Ishikawa (cell line): ENCODE data around the gene STXBP1.

ENCODE experiments used
- CEBPB ChIP-seq: IDR thresholded peaks from 2 replicates; pipeline ENCODE4 v1.6.1; 2012
- EGR1 ChIP-seq: IDR thresholded peaks from 2 replicates; pipeline ENCODE4 v1.6.1; 2012
- EP300 ChIP-seq: IDR thresholded peaks from 2 replicates; pipeline ENCODE4 v1.6.1; 2012; ENCODE audit warnings: borderline replicate concordance
- RAD21 ChIP-seq: IDR thresholded peaks from 2 replicates; pipeline ENCODE4 v1.6.1; 2012; ENCODE audit warnings: low read depth
- TF ChIP-seq, protein P1 (sequence below): IDR thresholded peaks from 2 replicates; pipeline ENCODE4 v1.6.1; 2012; ENCODE audit warnings: low read depth, mild to moderate bottlenecking
- TF ChIP-seq, protein P2 (sequence below): IDR thresholded peaks from 2 replicates; pipeline ENCODE4 v1.6.1; 2012
- TF ChIP-seq, protein P3 (sequence below): IDR thresholded peaks from 2 replicates; pipeline ENCODE4 v1.6.1; 2012

DNA sequence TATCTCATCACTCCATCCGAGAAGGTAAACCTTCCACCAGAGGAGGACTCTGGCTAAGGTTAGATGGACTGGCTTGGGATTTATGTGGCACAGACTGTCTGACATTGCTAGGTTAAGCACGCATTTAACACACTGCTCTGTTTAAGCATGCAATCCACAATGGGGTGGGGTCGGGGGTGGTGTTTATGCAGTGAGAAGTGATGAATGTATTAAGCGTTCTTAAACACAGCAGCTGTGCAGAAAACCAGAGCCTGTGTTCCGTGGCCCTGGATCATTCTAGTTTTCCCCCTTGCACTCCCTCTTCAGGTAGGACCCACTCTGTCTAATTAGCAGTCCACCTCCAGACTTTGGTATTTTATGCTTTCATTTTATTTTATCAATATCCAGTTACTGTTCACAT is 46.4 kb downstream of the STXBP1 start:
- TF ChIP-seq EGR1 = no peak
- TF ChIP-seq, protein P1, sequence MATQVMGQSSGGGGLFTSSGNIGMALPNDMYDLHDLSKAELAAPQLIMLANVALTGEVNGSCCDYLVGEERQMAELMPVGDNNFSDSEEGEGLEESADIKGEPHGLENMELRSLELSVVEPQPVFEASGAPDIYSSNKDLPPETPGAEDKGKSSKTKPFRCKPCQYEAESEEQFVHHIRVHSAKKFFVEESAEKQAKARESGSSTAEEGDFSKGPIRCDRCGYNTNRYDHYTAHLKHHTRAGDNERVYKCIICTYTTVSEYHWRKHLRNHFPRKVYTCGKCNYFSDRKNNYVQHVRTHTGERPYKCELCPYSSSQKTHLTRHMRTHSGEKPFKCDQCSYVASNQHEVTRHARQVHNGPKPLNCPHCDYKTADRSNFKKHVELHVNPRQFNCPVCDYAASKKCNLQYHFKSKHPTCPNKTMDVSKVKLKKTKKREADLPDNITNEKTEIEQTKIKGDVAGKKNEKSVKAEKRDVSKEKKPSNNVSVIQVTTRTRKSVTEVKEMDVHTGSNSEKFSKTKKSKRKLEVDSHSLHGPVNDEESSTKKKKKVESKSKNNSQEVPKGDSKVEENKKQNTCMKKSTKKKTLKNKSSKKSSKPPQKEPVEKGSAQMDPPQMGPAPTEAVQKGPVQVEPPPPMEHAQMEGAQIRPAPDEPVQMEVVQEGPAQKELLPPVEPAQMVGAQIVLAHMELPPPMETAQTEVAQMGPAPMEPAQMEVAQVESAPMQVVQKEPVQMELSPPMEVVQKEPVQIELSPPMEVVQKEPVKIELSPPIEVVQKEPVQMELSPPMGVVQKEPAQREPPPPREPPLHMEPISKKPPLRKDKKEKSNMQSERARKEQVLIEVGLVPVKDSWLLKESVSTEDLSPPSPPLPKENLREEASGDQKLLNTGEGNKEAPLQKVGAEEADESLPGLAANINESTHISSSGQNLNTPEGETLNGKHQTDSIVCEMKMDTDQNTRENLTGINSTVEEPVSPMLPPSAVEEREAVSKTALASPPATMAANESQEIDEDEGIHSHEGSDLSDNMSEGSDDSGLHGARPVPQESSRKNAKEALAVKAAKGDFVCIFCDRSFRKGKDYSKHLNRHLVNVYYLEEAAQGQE = no peak
- TF ChIP-seq, protein P2, sequence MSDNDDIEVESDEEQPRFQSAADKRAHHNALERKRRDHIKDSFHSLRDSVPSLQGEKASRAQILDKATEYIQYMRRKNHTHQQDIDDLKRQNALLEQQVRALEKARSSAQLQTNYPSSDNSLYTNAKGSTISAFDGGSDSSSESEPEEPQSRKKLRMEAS = no peak
- TF ChIP-seq, protein P3, sequence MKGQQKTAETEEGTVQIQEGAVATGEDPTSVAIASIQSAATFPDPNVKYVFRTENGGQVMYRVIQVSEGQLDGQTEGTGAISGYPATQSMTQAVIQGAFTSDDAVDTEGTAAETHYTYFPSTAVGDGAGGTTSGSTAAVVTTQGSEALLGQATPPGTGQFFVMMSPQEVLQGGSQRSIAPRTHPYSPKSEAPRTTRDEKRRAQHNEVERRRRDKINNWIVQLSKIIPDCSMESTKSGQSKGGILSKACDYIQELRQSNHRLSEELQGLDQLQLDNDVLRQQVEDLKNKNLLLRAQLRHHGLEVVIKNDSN = no peak
- TF ChIP-seq RAD21 = no peak
- no peak for TF ChIP-seq CEBPB
- no peak for TF ChIP-seq EP300
